Trophoblast cell (in vitro differentiated cells and primary cell): ENCODE results near the gene RTN4RL1.

Experiments used
- DNase-seq, 2 donors: peaks; one replicate each; pipeline ENCODE4 v3.0.0-alpha.2; 2016
- H2AFZ ChIP-seq: 2 replicates; pipeline ENCODE4 v1.6.1; 2013; ENCODE audit warnings: low read length, moderate library complexity, mild to moderate bottlenecking; ENCODE audit not compliant: insufficient read depth, poor library complexity
- H2AK5ac ChIP-seq: 2 replicates; pipeline ENCODE4 v1.6.1; 2013; ENCODE audit warnings: mild to moderate bottlenecking, low read length
- H2BK120ac ChIP-seq: 2 replicates; pipeline ENCODE4 v1.6.1; 2013; ENCODE audit warnings: low read length, mild to moderate bottlenecking, moderate library complexity; ENCODE audit not compliant: insufficient read depth, poor library complexity
- H2BK12ac ChIP-seq: 2 replicates; pipeline ENCODE4 v1.6.1; 2013; ENCODE audit warnings: mild to moderate bottlenecking, low read length, moderate library complexity
- H2BK5ac ChIP-seq: 2 replicates; pipeline ENCODE4 v1.6.1; 2013; ENCODE audit warnings: low read length, low read depth, moderate library complexity, mild to moderate bottlenecking; ENCODE audit not compliant: poor library complexity
- H3K14ac ChIP-seq: 2 replicates; pipeline ENCODE4 v1.6.1; 2013; ENCODE audit warnings: mild to moderate bottlenecking, low read length
- H3K18ac ChIP-seq: 2 replicates; pipeline ENCODE4 v1.6.1; 2013; ENCODE audit warnings: mild to moderate bottlenecking, low read length
- H3K23ac ChIP-seq: 2 replicates; pipeline ENCODE4 v1.6.1; 2013; ENCODE audit warnings: low read length
- H3K27ac ChIP-seq: 2 replicates; pipeline ENCODE4 v1.5.1; 2013; ENCODE audit warnings: low read depth, mild to moderate bottlenecking, inconsistent platforms, low read length, moderate library complexity
- H3K27me3 ChIP-seq: 2 replicates; pipeline ENCODE4 v1.6.1; 2013; ENCODE audit warnings: inconsistent platforms, mild to moderate bottlenecking, low read length, moderate library complexity; ENCODE audit not compliant: insufficient read depth
- H3K36me3 ChIP-seq, 2 experiments: 1 replicate in 1 of 2; 2 replicates in 1 of 2; pipeline ENCODE4 v1.6.1; 2013; ENCODE audit warnings: low read length in 2 of 2, mild to moderate bottlenecking in 2 of 2, moderate library complexity in 1 of 2; ENCODE audit not compliant: insufficient read depth in 2 of 2, control insufficient read depth in 1 of 2
- H3K4ac ChIP-seq: 2 replicates; pipeline ENCODE4 v1.6.1; 2013; ENCODE audit warnings: low read depth, mild to moderate bottlenecking, low read length, moderate library complexity
- H3K4me1 ChIP-seq, 2 experiments: 1 replicate in 1 of 2; 2 replicates in 1 of 2; pipeline ENCODE4 v1.6.1; 2013; ENCODE audit warnings: low read length in 2 of 2, mild to moderate bottlenecking in 2 of 2, moderate library complexity in 1 of 2; ENCODE audit not compliant: insufficient read depth in 2 of 2, control insufficient read depth in 1 of 2
- H3K4me2 ChIP-seq: 2 replicates; pipeline ENCODE4 v1.6.1; 2013; ENCODE audit warnings: inconsistent platforms, mild to moderate bottlenecking, low read length, moderate library complexity
- H3K4me3 ChIP-seq: 2 replicates; pipeline ENCODE4 v1.5.1; 2013; ENCODE audit warnings: mild to moderate bottlenecking, low read depth, low read length, inconsistent platforms
- H3K79me1 ChIP-seq: one replicate; pipeline ENCODE4 v1.6.1; 2013; ENCODE audit warnings: low read length
- H3K79me2 ChIP-seq: 2 replicates; pipeline ENCODE4 v1.6.1; 2013; ENCODE audit warnings: low read length, mild to moderate bottlenecking; ENCODE audit not compliant: control insufficient read depth, insufficient read depth, poor library complexity
- H3K9ac ChIP-seq: 2 replicates; pipeline ENCODE4 v1.6.1; 2013; ENCODE audit warnings: mild to moderate bottlenecking, low read length
- H3K9me3 ChIP-seq: 2 replicates; pipeline ENCODE4 v1.6.1; 2013; ENCODE audit warnings: low read depth, mild to moderate bottlenecking, control low read depth, inconsistent platforms, low read length; ENCODE audit not compliant: insufficient read depth
- H4K12ac ChIP-seq: 2 replicates; pipeline ENCODE4 v1.6.1; 2013; ENCODE audit warnings: low read depth, mild to moderate bottlenecking, low read length, moderate library complexity
- H4K8ac ChIP-seq: 2 replicates; pipeline ENCODE4 v1.6.1; 2013; ENCODE audit warnings: low read depth, mild to moderate bottlenecking, low read length, moderate library complexity
- H4K91ac ChIP-seq: one replicate; pipeline ENCODE4 v1.6.1; 2013; ENCODE audit warnings: low read depth, mild to moderate bottlenecking, low read length, moderate library complexity
- WGBS: extraction: QIAGEN DNeasy Blood & Tissue Kit; methylation state at CpG from one replicate; pipeline ENCODE4 v1.1.7; 2013; ENCODE audit warnings: missing lambda C conversion rate; ENCODE audit not compliant: insufficient read length, insufficient coverage; ENCODE audit errors: extremely low coverage; 5-methylcytosine and 5-hydroxymethylcytosine counted together

Gene RTN4RL1

DNA sequence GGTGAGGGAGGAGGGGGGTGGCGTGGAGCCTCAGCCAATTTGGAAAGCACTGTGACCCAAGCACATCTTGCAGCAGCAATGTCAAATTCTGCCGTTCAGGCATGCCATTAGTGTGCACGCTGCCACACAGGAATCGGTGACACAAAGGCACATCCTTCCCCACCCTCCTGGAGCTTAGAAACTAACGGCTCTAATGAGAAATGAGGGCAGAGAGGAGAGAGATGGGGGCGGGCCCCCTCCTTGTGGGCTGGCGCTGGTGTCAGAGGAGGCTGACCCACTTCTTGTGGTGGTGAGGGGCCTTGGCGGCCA, 94.8 kb downstream of the RTN4RL1 start:
- Histone ChIP-seq H3K18ac (no peak overlapping the region), H3K23ac (no peak overlapping the region), H3K27me3 (no peaks in the 10 kb centered on the region), H3K27ac (no peak overlapping the region), H4K12ac (no peak overlapping the region), H2BK120ac (no peak overlapping the region), H4K8ac (no peak overlapping the region), H3K9ac (no peak overlapping the region), H3K4me1 (no peaks in the 10 kb centered on the region), H2AFZ (no peak overlapping the region), H3K14ac (no peak overlapping the region), H3K4ac (no peak overlapping the region), H2BK12ac (no peak overlapping the region), H2BK5ac (no peak overlapping the region), H3K4me3 (no peak overlapping the region), H3K9me3 (no peaks in the 10 kb centered on the region), H3K36me3 (no peaks in the 10 kb centered on the region), H3K79me1 (no peaks in the 10 kb centered on the region), H2AK5ac (no peak overlapping the region), H4K91ac (no peak overlapping the region), H3K4me2 (no peak overlapping the region), H3K79me2 (no peaks in the 10 kb centered on the region)
- DNase-seq, result no peak
- WGBS, result no CpG with 5 or more reads among the region's 8 CpGs

DNA sequence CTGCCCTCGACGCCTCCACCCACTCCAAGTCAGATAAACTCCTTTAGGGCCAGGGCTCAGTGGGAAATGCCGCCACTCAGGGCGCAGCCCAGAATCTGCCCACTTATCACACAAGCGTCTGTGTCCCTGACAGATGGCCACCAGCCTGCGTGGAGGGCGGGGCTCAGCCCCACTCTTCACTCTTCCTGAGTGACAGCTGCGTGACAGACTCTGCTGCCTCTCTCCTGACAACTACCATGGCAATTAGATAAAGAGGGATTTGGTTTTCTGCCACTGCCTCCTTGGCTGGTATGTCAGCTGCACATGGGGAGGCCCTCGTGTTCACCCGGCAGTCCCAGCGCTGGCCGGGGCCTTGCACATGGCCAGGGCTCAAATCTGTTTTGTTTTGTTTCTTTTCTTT, 96.2 kb downstream of the RTN4RL1 start:
- Histone ChIP-seq H3K4me1 (no peaks in the 10 kb centered on the region), H4K91ac (no peak overlapping the region), H3K27ac (no peak overlapping the region), H3K18ac (no peak overlapping the region), H3K14ac (no peak overlapping the region), H2BK5ac (no peak overlapping the region), H2AFZ (no peak overlapping the region), H3K4me2 (no peak overlapping the region), H3K9ac (no peak overlapping the region), H3K9me3 (no peaks in the 10 kb centered on the region), H3K23ac (no peak overlapping the region), H4K8ac (no peak overlapping the region), H4K12ac (no peak overlapping the region), H3K36me3 (no peaks in the 10 kb centered on the region), H3K4ac (no peak overlapping the region), H3K79me2 (no peaks in the 10 kb centered on the region), H3K4me3 (no peak overlapping the region), H2BK120ac (no peak overlapping the region), H3K79me1 (no peaks in the 10 kb centered on the region), H2AK5ac (no peak overlapping the region), H3K27me3 (no peaks in the 10 kb centered on the region), H2BK12ac (no peak overlapping the region)
- no peak for DNase-seq
- no CpG with 5 or more reads among the region's 12 CpGs for WGBS

DNA sequence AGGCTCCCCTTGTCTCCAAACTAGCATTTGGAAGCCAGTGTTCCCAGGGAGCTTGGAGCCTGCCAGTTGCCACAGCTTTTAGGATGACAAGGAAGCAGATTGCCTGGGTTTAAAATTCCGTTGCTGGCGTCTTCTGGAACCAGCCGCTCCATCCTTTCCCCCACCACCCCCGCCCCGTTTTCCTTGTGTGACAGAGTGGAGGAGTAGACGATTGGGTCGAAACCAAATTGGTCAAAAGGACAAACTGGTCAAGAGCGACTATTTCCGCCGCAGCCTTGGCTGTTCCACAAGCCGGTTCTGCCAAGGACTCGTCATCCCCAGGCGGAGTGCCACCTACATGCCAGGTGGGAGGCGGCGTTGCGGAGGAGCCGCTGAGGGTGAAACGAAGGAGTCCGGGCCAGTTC, 104.2 kb downstream of the RTN4RL1 start:
- Histone ChIP-seq H3K79me2 (no peaks in the 10 kb centered on the region), H3K14ac (no peak overlapping the region), H3K79me1 (no peaks in the 10 kb centered on the region), H3K9me3 (peaks cover 5% of the 10 kb centered on the region), H2BK120ac (no peak overlapping the region), H2AFZ (no peak overlapping the region), H4K8ac (no peak overlapping the region), H3K4ac (no peak overlapping the region), H3K4me2 (no peak overlapping the region), H2AK5ac (no peak overlapping the region), H3K4me3 (no peak overlapping the region), H3K27me3 (peaks cover 2% of the 10 kb centered on the region), H3K27ac (no peak overlapping the region), H4K91ac (no peak overlapping the region), H3K23ac (no peak overlapping the region), H2BK12ac (no peak overlapping the region), H3K4me1 (no peaks in the 10 kb centered on the region), H3K18ac (no peak overlapping the region), H3K9ac (no peak overlapping the region), H4K12ac (no peak overlapping the region), H3K36me3 (no peaks in the 10 kb centered on the region), H2BK5ac (no peak overlapping the region)
- WGBS, result no CpG with 5 or more reads among the region's 19 CpGs
- DNase-seq, result no peak

DNA sequence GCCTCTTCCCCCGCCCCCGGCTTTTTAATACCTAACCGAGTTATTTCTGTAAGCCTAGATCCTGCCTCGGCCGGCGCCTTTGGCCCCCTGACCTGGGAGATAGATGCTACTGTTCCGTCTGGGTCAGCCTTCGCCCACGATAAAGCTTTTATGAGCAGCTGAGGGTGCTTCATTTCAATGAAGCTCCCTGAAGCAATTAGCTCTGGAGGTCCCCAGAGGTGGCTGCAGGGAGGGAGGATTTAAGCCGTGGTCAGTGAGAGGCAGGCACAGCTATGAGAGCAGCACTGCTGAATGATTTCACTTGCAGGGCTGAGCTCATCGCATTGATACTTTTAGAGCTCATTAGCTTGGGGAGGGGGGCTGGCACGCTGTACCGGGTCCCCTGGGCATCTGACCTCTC, 105.9 kb downstream of the RTN4RL1 start:
- H3K79me2 ChIP-seq, result no peaks in the 10 kb centered on the region
- DNase-seq, result no peak
- peaks cover 4% of the 10 kb centered on the region for H3K27me3 ChIP-seq
- no peak overlapping the region for H3K9ac ChIP-seq
- no peak overlapping the region for H2AFZ ChIP-seq
- no peak overlapping the region for H3K4me2 ChIP-seq
- H2BK120ac ChIP-seq, result no peak overlapping the region
- H3K14ac ChIP-seq, result no peak overlapping the region
- H3K23ac ChIP-seq, result no peak overlapping the region
- peaks cover 5% of the 10 kb centered on the region for H3K9me3 ChIP-seq
- no peak overlapping the region for H2BK5ac ChIP-seq
- no peak overlapping the region for H3K4me3 ChIP-seq
- no peaks in the 10 kb centered on the region for H3K79me1 ChIP-seq
- H4K91ac ChIP-seq, result no peak overlapping the region
- no peak overlapping the region for H4K8ac ChIP-seq
- H3K18ac ChIP-seq, result no peak overlapping the region
- no peaks in the 10 kb centered on the region for H3K36me3 ChIP-seq
- no peak overlapping the region for H4K12ac ChIP-seq
- no peak overlapping the region for H2AK5ac ChIP-seq
- no peak overlapping the region for H2BK12ac ChIP-seq
- H3K4ac ChIP-seq, result no peak overlapping the region
- H3K27ac ChIP-seq, result no peak overlapping the region
- H3K4me1 ChIP-seq, result no peaks in the 10 kb centered on the region
- WGBS, result no CpG with 5 or more reads among the region's 13 CpGs
